GM10847 (cell line): ENCODE measurements around the gene MUC13.

Source experiments
- POLR2A ChIP-seq: IDR thresholded peaks from 2 replicates; pipeline ENCODE4 v1.6.1; 2011; ENCODE audit not compliant: insufficient read length; ENCODE audit errors: extremely low read depth

MUC13 gene, protein sequence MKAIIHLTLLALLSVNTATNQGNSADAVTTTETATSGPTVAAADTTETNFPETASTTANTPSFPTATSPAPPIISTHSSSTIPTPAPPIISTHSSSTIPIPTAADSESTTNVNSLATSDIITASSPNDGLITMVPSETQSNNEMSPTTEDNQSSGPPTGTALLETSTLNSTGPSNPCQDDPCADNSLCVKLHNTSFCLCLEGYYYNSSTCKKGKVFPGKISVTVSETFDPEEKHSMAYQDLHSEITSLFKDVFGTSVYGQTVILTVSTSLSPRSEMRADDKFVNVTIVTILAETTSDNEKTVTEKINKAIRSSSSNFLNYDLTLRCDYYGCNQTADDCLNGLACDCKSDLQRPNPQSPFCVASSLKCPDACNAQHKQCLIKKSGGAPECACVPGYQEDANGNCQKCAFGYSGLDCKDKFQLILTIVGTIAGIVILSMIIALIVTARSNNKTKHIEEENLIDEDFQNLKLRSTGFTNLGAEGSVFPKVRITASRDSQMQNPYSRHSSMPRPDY

DNA sequence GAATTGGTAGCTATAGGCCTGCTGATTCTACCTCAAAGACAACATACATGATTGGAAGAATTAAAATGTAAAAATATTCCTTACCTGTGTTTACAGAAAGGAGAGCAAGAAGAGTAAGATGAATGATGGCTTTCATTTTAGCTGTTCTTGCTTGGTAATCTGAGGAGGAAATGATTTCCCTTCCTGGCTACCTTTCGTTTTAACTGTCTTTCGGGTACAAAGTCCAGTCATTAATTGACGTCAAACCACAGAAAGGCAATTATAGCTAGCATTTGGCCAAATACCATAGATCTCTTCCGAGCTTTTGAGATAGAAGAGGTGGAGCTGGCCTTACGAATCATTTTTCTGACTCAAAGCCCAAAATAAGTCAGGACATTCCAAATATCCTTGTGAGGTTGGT is at the start of gene MUC13:
TSS of gene MUC13 (minus strand) at position 175 of the 400 bp plus-strand sequence. CDS start at position 136, 39 bp downstream.
- TF ChIP-seq POLR2A = no peak

DNA sequence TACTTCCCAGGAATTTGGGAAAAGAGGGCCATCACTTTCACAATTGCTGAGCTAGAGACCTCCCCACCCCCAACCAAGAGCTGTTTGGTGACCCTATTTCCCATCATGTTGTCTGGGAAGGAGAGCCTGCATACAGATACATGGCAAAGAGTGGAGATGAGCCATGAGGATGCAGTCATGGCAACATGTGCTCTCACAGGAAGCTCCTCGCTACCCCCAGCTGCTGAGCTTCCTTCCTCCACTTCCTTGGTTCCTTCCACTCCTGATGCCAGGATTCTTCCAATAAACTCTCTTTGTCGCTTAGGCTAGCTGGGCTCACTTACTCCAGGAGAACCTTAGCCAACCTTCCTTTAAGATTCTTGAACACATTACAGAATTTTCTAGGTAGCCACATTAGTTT is 48.3 kb upstream of the MUC13 start:
- TF ChIP-seq POLR2A = no peak

DNA sequence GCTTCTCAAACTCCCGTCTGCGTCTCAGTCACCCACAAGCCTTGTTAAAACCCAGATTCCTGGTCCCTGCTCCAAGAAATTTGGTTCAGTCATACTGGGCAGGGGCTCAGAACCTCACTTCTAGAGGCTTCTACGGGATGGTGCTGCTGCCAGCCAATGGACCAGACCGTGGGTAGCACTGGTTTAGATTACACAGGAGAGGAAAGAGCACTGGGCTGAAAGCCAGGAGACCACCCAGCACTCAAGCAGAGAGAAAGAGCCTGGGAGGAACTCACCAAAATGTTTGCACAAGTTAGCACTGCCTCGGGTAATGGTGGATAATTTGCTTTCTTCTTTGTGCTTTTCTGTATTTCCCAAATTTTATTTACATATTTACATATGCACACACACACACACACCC is 46.9 kb upstream of the MUC13 start:
- no peak for TF ChIP-seq POLR2A

DNA sequence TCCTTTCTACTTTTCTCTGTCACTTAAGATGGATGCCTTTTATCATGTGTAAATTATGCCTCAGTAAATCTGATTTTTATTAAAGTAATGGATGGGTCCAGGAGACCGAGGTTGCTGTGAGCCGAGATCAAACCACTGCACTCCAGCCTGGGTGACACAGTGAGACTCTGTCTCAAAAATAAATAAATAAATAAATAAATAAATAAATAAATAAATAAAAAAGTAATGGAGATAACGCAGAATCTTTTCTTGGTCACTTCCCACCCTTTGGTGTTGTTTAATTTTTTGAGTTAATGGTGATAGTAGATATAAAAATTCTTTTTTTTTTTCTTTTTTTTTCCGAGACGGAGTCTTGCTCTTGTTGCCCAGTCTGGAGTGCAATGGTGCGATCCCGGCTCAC is 44.1 kb upstream of the MUC13 start:
- no peak for TF ChIP-seq POLR2A

DNA sequence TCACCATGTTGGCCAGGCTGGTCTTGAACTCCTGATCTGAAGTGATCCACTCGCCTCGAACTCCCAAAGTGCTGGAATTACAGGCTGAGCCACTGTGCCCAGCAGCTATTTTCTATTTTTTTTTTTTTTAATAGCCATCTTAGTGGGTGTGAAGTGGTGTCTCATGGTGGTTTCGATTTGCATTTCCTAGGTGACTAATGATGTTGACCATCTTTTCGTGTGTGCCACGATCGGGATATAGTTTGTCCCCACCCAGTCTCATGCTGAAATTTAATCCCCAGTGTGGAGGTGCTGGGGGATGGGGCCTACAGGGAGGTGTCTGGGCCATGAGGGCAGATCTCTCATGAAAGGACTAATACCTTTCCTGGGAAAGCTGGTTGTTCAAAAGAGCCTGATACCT is 41.8 kb upstream of the MUC13 start:
- no peak for TF ChIP-seq POLR2A

DNA sequence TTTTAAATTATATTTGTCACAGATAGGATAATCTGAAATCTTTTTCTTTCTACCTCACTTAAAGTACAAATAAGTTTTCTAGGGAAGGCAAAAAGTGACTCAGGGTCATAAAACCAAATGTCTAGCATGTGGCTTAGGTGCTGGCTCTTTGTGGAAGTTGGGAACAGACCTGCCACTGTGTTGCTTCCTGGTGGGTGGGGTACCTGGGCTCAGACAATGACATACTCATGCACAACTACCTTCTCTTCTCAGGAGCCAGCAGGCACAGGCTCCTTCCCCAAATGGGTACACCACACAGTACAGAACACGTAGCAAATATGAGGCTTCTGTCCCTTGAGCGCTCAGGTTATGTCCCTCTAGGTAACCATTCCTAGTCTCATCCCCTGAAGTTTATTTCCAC is 40.1 kb upstream of the MUC13 start:
- TF ChIP-seq POLR2A = no peak

DNA sequence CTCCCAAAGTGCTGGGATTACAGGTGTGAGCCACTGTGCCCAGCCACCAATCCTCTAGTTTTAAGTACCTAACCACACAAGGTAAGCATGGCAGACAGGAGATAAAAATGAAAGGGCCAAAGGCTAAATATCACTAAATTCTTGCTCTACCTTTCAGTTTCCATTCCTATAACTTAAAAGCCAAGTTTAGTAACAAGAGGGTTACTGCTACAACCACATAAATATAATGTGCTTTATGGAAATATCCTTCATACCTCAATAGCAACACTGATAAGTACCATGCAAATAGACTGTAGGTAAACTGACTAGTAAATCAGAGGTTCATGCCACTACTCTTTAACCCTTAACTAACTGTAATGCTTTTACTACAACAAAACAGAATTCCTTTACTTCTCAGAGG is 38.7 kb upstream of the MUC13 start:
- no peak for TF ChIP-seq POLR2A

DNA sequence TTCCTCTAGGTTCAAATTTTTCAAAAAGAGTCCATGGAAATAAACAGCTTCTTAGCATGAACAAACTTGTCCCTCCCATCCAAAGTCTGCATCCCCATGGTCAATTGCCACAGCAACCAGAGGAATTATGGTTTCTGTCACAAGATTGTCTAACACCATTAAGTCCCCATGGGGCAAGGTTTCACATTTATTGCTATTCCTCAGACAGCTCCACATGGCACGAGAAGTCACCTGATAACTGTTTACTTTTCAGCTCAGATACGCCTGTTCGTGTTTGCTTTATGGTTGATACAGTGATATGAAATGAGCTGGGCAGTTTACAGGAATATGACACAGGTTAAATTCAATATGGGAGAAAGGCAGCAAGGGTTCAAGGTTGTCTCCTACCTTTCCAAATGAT is 37.9 kb upstream of the MUC13 start:
- no peak for TF ChIP-seq POLR2A

DNA sequence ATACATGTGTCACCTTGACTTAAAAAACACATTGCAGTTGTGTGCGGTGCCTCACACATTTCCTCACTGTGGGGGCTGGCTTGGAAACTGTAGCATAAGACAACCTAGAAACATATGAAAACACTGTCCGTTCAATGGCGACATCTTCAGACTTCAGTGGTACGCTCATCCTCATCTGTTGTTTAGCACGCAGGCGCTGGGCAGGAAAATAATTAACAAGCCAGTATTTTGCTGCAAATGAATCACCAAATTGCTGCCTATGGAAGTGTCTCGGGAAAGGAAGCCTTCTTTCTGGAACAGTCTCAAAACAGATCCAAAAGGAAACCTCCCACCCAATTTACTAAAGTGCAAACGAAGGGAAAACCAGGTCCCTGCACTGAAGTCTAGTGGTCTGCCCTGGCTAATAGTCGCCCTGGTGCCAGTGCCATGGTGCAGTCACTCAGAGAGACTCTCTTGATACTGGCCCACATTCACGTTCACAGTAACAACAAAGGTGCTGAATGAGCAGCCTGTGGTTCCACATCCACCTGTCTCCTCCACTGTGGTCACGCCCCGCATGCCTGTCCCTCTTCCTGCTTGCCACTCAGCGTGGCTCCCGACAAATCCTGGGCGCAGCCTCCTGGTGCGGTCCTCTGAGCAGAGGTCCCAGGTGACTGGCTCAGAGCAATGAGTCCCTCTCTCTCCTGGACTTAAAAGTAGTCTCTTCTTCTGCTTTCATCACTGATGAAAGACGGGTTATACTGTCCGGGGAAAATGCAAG is 35.6 kb upstream of the MUC13 start:
- no peak for TF ChIP-seq POLR2A

DNA sequence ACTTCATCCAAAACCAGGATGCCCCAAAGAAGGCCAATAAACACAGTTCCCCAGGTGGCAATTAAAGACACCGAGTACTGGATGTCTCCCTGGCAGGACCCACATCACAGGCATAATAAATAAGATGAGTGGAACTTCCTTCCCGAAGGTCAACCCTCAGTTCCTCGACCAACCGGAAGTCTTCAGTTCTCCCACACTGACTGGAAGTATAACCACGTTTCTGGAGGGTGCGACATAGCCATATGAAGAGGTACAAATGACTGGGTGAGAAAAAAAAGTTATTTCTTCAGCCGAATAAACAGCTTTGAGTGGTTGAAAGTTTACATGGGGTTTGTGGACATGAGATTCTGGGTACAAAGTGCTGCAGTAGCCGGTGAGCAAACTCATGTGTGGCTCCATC is 34.6 kb upstream of the MUC13 start:
- no peak for TF ChIP-seq POLR2A

DNA sequence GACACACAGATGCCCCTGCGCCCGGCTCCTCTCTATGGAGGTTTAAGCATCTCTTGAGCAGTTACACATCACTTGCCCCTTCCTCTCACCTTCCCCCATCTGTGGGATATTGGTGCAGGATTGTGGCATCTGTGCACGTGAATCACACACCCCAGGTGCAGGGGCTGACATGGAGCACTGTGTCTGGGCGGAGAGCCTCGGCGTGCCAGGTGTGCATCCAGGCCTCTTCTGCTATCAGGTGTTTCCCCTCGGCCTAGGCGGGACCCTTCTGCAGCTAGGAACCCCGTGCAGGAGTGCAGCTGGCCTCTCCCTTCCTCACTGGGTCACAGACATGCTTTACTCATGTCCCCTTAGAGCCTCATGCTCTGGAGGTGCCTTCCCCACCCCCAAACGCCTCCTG is 33.4 kb upstream of the MUC13 start:
- no peak for TF ChIP-seq POLR2A

DNA sequence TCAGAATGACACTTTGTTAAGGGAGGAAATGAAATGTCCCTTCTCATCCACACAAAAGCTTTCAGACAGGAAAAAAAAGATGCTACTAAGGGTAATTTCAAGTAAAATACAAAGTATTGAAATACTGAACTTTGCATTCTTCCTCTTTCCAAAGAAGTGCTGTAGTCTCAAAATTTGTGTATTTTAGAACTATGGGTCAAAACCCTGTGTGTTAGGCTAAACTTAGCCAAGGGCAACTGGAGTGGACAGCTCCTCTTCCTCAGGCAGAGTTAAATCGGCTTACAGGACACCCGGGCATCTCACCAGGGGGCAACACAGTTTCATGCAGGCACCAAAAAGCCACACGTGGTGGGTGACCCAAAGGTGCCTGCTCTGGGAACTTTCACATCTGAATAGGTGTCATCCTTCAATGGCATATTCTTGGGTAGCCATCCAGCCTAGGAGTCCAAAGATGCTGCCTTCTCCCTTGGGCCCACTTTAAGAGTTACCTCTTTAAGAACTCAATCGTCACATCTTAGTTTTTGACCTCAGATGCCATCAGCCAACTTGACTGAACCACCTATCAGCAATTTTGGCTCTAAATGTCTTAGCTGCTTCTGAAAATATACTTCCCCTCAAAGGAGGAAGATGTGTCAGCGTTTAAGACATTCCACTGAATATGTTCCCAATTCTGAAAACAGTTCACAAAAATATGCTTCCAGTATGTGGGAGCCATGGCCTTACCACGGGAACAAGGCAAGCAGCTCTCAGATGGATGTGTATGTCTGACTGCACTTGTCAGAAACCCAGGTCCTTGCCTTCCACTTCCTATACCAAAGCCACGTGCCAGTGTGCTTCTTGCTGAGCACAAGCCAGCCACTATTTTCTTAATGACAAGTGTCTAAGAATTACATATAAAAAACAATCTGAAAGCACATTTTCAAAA is 32.2 kb upstream of the MUC13 start:
- TF ChIP-seq POLR2A = no peak

DNA sequence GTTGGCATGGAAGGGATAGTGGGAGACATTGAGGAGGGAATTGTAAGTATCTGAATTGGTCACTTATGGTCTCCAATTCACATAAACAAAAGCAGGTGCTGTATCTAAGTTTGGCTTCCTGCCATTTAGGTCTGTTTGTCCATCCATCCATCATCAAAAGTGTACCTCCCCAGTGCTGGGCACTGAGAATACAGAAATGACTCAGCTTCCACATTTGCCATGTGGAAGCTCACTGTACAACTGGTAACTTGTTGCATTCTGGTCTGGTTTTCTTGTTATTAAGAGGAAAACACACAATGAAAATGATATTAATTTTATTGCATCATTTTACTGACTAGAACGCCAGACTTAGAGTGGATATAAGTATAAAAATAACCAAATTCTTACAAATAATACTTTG is 30.9 kb upstream of the MUC13 start:
- TF ChIP-seq POLR2A = no peak

DNA sequence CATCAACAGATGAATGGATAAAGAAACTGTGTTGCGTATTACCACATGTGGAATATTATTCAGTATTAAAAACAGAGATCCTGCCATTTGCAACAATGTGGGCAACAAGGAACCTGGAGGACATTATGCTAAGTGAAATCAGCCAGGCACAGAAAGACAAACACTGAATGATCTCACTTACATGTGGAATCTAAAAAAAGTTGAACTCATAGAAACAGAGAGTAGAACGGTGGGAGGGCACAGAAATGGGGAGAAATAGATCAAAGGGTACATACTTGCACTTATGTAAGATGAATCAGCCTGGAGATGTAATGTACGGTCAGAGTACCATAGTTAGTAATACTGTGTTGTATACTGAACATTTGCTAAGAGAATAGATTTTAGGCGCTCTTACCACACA is 29.8 kb upstream of the MUC13 start:
- no peak for TF ChIP-seq POLR2A

DNA sequence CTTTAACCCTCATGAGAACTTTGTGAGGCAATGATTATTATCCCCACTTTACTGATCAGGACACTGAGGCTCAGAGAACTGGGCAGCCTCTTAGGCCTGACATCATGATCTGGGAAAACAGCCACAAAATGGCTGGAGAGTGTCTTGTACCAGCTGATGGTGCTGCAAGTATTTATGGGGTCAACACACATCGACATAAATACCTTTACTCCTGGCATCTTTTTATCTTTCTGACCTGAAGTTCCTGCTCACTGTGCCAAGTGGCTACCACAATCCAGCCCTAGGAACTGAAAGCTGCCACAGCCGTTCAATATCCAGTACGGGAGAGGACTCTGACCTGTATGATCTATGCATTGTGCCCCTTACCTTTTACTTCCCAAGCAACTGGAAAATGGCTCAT is 29.2 kb upstream of the MUC13 start:
- TF ChIP-seq POLR2A = no peak
